ENCODE results near the gene CEP63. TPM values are rescaled to one million over a fixed set of nuclear protein-coding genes. Genes with fewer than 3 reads are reported as not detected.

CEP63 gene
- total RNA-seq, 1 donor from 2014 or later, result 34.7 TPM

DNA sequence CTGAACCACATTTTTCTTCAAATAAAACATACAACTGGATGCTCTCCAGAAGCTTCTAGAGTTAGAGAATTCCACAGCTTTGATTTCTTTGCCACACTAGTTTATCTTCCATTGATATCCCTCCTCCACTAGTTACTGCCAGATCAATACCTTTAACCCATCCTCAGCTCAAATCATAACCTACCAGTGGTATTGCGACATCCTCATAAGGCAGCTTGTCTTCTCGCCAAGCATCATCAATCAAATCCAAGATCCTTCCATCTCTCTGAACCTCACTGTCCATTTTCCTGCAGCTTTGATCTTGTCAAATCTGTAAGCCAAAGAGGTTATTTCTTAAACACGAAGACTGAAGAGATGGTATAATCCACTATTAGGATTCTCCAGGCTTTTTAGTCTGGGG lies 3.2 kb upstream of the CEP63 start:
- H3K9me3 ChIP-seq (replicated peaks), result no peaks in the 10 kb centered on the region
- H3K27ac ChIP-seq (replicated peaks), result peak overlapping the region; percentile 63
- TF ChIP-seq, protein P1, sequence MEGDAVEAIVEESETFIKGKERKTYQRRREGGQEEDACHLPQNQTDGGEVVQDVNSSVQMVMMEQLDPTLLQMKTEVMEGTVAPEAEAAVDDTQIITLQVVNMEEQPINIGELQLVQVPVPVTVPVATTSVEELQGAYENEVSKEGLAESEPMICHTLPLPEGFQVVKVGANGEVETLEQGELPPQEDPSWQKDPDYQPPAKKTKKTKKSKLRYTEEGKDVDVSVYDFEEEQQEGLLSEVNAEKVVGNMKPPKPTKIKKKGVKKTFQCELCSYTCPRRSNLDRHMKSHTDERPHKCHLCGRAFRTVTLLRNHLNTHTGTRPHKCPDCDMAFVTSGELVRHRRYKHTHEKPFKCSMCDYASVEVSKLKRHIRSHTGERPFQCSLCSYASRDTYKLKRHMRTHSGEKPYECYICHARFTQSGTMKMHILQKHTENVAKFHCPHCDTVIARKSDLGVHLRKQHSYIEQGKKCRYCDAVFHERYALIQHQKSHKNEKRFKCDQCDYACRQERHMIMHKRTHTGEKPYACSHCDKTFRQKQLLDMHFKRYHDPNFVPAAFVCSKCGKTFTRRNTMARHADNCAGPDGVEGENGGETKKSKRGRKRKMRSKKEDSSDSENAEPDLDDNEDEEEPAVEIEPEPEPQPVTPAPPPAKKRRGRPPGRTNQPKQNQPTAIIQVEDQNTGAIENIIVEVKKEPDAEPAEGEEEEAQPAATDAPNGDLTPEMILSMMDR (IDR thresholded peaks at IDR 0.05; ENCODE audit: borderline replicate concordance), result no peak
- no peaks in the 10 kb centered on the region for H3K27me3 ChIP-seq (ENCODE audit: low read depth)
- peaks cover 74% of the 10 kb centered on the region for H3K4me1 ChIP-seq
- intact Hi-C loops (cut with micrococcal nuclease), result no loop called here
- DNase-seq, result no peak
- peaks cover 37% of the 10 kb centered on the region for H3K36me3 ChIP-seq
- no peak overlapping the region for H3K4me3 ChIP-seq

GRCh38 chr3:134483195-134483900 lies 2.5 kb upstream of the CEP63 start:
- H3K4me3 ChIP-seq, result no peak overlapping the region
- peaks cover 74% of the 10 kb centered on the region for H3K4me1 ChIP-seq
- intact Hi-C loops (cut with micrococcal nuclease), result no loop called here
- H3K9me3 ChIP-seq (replicated peaks), result no peaks in the 10 kb centered on the region
- peaks cover 30% of the 10 kb centered on the region for H3K36me3 ChIP-seq
- DNase-seq, result no peak
- TF ChIP-seq, protein P1 (IDR thresholded peaks at IDR 0.05; ENCODE audit: borderline replicate concordance), result no peak
- H3K27ac ChIP-seq (replicated peaks), result peak overlapping the region; percentile 63
- H3K27me3 ChIP-seq (ENCODE audit: low read depth), result no peaks in the 10 kb centered on the region

DNA sequence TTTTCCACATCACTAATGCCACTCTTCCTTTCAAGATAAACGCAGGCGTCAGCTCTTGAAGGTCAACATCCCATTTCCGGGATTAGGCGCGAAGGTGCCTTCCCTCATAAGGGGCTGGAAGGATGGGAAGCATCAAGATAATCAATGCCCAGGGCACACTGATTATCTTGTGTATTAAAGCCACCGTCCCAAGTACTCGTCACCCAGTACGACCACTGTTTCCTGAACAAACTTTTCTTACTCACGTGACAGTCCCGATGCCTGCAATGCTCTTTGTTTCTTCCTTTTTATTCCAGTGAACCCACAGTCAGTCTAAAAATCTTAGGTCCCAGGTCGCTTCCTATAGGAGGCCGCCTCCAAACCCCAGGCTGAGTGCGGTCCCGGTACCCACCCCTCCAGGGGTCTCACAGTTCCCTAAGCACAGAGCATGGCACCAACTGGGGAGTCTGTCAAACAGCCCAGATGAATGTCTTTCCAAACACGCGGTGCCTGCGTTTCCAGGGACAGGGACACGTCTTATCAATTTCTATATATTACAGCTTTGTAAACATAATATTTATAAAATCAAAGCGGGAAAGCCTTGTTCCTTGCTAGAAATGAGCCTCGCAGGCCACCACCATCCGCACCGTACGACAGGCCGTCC lies 661 bp upstream of the CEP63 start:
- peak overlapping the region; percentile 98 for H3K27ac ChIP-seq (replicated peaks)
- H3K36me3 ChIP-seq, result peaks cover 22% of the 10 kb centered on the region
- no peaks in the 10 kb centered on the region for H3K27me3 ChIP-seq (ENCODE audit: low read depth)
- peak; percentile 94 for DNase-seq
- TF ChIP-seq, protein P1 (IDR thresholded peaks at IDR 0.05; ENCODE audit: borderline replicate concordance), result no peak
- intact Hi-C loops (cut with micrococcal nuclease), result no loop called here
- H3K4me3 ChIP-seq, result peak overlapping the region; percentile 89
- peaks cover 65% of the 10 kb centered on the region for H3K4me1 ChIP-seq
- H3K9me3 ChIP-seq (replicated peaks), result no peaks in the 10 kb centered on the region

GRCh38 chr3:134486577-134487041 lies 752 bp downstream of the CEP63 start:
- TF ChIP-seq, protein P1 (IDR thresholded peaks at IDR 0.05; ENCODE audit: borderline replicate concordance), result no peak

DNA sequence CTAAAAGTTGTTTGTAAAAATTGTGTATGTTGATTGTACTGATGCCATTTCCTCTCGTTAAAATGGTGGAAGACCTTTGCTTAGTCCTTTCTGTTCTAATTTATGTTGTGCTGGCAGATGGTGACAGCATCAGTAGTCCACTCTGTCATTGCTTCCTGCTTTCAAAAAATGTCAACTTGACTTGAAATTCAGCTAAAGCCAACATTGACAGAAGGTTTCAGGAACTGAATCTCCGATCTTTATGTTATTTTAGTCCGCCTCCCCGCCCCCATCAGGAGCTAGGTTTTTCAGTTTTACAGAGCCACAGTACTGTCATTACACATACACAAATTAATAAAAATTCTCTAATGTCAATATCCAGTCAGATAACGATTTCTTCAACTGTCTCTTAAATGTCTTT lies 1.5 kb downstream of the CEP63 start:
- Histone ChIP-seq H3K27me3 (ENCODE audit: low read depth) (no peaks in the 10 kb centered on the region), H3K4me3 (peak overlapping the region; percentile 89), H3K9me3 (replicated peaks) (no peaks in the 10 kb centered on the region), H3K36me3 (peaks cover 1% of the 10 kb centered on the region), H3K27ac (replicated peaks) (peak overlapping the region; percentile 98), H3K4me1 (peaks cover 55% of the 10 kb centered on the region)
- TF ChIP-seq, protein P1 (IDR thresholded peaks at IDR 0.05; ENCODE audit: borderline replicate concordance), result no peak
- no peak for DNase-seq
- intact Hi-C loops (cut with micrococcal nuclease), result no loop called here

More at GRCh38 chr3:134486577-134487041, 752 bp downstream of the CEP63 start:
- intact Hi-C loops (cut with micrococcal nuclease), result no loop called here
- Histone ChIP-seq H3K4me1 (peaks cover 55% of the 10 kb centered on the region), H3K36me3 (peaks cover 9% of the 10 kb centered on the region), H3K27me3 (ENCODE audit: low read depth) (no peaks in the 10 kb centered on the region), H3K27ac (replicated peaks) (peak overlapping the region; percentile 98), H3K4me3 (peak overlapping the region; percentile 89), H3K9me3 (replicated peaks) (no peaks in the 10 kb centered on the region)
- no peak for DNase-seq

Data from left ventricle myocardium inferior (tissue), 1 donor.